Measurements from ENCODE around the gene TSPAN18.

The TSPAN18 gene

DNA sequence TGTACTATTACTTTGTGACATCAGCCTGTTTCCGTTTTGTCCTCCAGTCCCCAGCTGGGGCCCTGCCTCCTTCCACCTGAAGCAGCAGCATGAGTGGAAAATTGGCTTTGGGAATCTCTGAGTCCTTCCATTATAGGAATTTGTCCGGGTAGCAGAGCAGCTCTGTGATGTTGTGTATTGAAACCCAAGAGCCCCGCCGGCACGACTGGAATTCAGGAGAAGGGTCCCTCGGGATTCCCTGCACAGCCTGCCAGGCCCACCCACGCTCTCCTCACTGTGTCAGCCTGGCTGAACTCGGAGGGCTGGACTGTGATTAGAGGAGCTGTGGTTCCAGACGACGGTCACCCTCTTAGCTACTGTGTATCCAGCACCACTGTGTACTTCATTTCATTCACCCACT lies 18.8 kb upstream of the TSPAN18 start:
- DNase-seq (ENCODE audit: extremely low read depth, insufficient read length): no peak
- TF ChIP-seq, protein P1, sequence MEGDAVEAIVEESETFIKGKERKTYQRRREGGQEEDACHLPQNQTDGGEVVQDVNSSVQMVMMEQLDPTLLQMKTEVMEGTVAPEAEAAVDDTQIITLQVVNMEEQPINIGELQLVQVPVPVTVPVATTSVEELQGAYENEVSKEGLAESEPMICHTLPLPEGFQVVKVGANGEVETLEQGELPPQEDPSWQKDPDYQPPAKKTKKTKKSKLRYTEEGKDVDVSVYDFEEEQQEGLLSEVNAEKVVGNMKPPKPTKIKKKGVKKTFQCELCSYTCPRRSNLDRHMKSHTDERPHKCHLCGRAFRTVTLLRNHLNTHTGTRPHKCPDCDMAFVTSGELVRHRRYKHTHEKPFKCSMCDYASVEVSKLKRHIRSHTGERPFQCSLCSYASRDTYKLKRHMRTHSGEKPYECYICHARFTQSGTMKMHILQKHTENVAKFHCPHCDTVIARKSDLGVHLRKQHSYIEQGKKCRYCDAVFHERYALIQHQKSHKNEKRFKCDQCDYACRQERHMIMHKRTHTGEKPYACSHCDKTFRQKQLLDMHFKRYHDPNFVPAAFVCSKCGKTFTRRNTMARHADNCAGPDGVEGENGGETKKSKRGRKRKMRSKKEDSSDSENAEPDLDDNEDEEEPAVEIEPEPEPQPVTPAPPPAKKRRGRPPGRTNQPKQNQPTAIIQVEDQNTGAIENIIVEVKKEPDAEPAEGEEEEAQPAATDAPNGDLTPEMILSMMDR (IDR thresholded peaks at IDR 0.05; ENCODE audit: insufficient read depth, low read length, poor library complexity, severe bottlenecking): no peak
- no peak overlapping the region for H3K4me3 ChIP-seq (replicated peaks; ENCODE audit: low read depth, low read length)
- no peaks in the 10 kb centered on the region; the same call in none of the 2 replicates for H3K27me3 ChIP-seq (replicated peaks; ENCODE audit: control insufficient read depth, insufficient read depth, low read length)
- H3K36me3 ChIP-seq (ENCODE audit: control insufficient read depth, insufficient read depth, low read length): no peaks in the 10 kb centered on the region

DNA sequence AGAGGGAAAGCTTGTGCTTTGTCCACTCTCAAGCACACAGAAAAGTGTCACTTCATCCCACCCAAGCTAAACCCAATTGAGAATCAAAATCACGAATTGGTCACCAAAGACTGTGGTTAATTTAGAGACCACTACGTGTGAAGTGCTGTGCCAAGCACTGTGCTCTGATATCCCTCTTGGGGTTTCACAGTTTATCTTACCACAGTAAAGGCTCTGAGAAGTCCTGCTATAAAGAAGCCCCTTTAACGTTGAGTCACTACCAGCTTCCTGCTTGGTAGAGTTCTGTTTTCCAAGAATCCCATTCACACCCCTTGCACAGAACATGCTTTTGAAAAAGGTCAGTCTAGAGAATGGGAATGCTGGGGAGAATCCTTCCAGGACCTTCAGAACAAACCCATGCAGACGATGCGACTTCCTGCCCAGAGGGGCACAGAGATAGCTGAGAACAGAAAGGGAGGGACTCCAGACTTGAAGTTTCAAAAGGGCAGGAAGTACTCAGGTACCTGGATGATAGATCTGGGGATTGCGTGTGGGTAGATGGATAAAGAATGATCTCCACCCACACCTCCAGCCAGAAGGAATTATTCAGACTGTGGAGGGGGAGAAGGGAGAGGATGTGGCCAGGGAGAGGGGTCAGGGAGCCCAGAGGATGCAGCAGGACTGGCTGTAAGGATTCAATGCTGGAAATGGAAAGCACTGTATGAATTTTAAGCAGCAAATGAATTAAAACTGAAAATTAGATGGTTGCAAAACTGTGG lies 18.1 kb upstream of the TSPAN18 start:
- TF ChIP-seq, protein P1 (IDR thresholded peaks at IDR 0.05; ENCODE audit: insufficient read depth, low read length, poor library complexity, severe bottlenecking): no peak
- no peak for DNase-seq (ENCODE audit: extremely low read depth, insufficient read length)
- H3K27me3 ChIP-seq (replicated peaks; ENCODE audit: control insufficient read depth, insufficient read depth, low read length): no peaks in the 10 kb centered on the region; the same call in none of the 2 replicates
- no peaks in the 10 kb centered on the region for H3K36me3 ChIP-seq (ENCODE audit: control insufficient read depth, insufficient read depth, low read length)
- no peak overlapping the region for H3K4me3 ChIP-seq (replicated peaks; ENCODE audit: low read depth, low read length)

DNA sequence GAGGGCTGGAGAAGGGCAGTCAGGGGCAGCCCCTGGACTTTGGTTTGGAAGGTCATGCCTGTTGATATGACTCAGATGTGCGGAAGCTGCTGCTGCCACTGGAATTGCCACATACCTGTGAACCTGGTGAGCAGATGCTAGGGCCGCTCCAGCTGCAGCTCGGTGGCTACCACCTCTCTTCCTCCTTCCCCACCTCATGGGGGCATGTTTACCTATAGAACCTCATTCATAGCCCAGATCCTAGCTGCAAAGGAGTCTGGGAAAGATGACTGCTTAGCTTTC lies 17.5 kb upstream of the TSPAN18 start:
- TF ChIP-seq, protein P1 (IDR thresholded peaks at IDR 0.05; ENCODE audit: insufficient read depth, low read length, poor library complexity, severe bottlenecking): no peak
- H3K27me3 ChIP-seq (replicated peaks; ENCODE audit: control insufficient read depth, insufficient read depth, low read length): no peaks in the 10 kb centered on the region; the same call in none of the 2 replicates

DNA sequence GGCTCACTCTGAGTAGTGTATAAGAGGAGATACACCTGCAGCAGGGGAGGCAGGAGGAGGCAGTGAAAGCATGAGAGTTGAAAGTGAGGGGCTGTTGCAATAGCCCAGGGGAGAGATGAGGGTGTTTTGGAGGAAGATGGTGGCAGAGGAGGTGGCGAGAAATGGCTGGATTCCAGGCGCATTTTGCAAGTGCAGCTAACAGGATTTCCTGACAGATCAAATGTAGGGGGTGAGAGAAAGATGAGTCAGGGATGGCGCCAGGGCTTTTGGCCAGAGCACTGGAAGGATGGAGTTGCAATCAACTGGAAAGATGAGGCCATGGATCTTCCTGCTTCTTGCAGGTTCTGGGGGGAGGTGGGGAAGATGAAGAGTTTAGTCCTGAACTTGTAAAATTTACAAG lies 16.8 kb upstream of the TSPAN18 start:
- DNase-seq (ENCODE audit: extremely low read depth, insufficient read length): no peak
- no peaks in the 10 kb centered on the region; the same call in none of the 2 replicates for H3K27me3 ChIP-seq (replicated peaks; ENCODE audit: control insufficient read depth, insufficient read depth, low read length)
- H3K36me3 ChIP-seq (ENCODE audit: control insufficient read depth, insufficient read depth, low read length): no peaks in the 10 kb centered on the region
- TF ChIP-seq, protein P1 (IDR thresholded peaks at IDR 0.05; ENCODE audit: insufficient read depth, low read length, poor library complexity, severe bottlenecking): no peak
- no peak overlapping the region for H3K4me3 ChIP-seq (replicated peaks; ENCODE audit: low read depth, low read length)

More for the DNA sequence above, 17.5 kb upstream of the TSPAN18 start:
- no peak for DNase-seq (ENCODE audit: extremely low read depth, insufficient read length)
- H3K4me3 ChIP-seq (replicated peaks; ENCODE audit: low read depth, low read length): no peak overlapping the region
- no peaks in the 10 kb centered on the region for H3K36me3 ChIP-seq (ENCODE audit: control insufficient read depth, insufficient read depth, low read length)

DNA sequence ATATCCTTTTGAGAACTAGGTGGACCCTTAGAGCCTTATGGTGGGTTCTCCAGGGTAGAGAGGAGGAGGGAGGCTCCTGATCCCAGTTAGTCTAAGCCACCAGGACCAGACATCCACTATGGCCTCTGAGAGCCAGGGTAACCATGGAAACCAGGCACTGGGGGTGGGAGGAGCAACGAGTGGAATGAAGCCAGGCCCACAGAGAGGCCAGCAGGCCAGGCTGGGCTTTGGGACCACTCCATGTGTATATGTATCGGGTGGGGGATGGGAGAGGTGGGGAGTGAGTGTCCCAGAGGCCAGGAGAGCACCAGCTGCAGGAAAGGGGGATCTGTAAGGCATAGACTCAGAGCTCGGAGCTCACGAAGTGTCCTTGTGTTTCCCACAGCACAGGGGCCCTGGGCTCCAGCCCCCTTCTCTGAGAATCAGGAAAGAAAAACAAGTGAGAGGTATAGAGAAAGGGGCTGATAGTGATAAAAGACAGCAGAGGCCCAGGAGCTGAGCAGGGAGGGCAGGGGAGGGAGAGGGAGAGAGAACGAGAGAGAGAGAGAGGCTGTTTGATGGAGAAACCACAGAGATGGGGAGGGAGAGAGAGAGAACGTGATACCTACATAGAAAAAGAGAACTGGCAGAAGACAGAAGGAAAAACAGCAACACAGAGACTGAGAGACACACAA lies 15.5 kb upstream of the TSPAN18 start:
- no peaks in the 10 kb centered on the region; the same call in none of the 2 replicates for H3K27me3 ChIP-seq (replicated peaks; ENCODE audit: control insufficient read depth, insufficient read depth, low read length)
- no peak overlapping the region for H3K4me3 ChIP-seq (replicated peaks; ENCODE audit: low read depth, low read length)
- H3K36me3 ChIP-seq (ENCODE audit: control insufficient read depth, insufficient read depth, low read length): no peaks in the 10 kb centered on the region
- DNase-seq (ENCODE audit: extremely low read depth, insufficient read length): no peak
- TF ChIP-seq, protein P1 (IDR thresholded peaks at IDR 0.05; ENCODE audit: insufficient read depth, low read length, poor library complexity, severe bottlenecking): no peak

All from GM06990 (cell line).